Stimulated activated CD8-positive, alpha-beta memory T cell treated with anti-CD3 and anti-CD28 coated beads, Interleukin-15, amount 100 ng/mL, for 1 hour (primary cell): ENCODE measurements around the gene USP54.
"Not testable (repeated sequence)": the region's sequence is repeated elsewhere in the genome, so short reads cannot be mapped to it uniquely, and the experiment has no call there.

Experiments used
- DNase-seq: peaks from one replicate; pipeline ENCODE4 v3.0.0-alpha.2; 2020; ENCODE audit warnings: low read depth

USP54 gene, protein sequence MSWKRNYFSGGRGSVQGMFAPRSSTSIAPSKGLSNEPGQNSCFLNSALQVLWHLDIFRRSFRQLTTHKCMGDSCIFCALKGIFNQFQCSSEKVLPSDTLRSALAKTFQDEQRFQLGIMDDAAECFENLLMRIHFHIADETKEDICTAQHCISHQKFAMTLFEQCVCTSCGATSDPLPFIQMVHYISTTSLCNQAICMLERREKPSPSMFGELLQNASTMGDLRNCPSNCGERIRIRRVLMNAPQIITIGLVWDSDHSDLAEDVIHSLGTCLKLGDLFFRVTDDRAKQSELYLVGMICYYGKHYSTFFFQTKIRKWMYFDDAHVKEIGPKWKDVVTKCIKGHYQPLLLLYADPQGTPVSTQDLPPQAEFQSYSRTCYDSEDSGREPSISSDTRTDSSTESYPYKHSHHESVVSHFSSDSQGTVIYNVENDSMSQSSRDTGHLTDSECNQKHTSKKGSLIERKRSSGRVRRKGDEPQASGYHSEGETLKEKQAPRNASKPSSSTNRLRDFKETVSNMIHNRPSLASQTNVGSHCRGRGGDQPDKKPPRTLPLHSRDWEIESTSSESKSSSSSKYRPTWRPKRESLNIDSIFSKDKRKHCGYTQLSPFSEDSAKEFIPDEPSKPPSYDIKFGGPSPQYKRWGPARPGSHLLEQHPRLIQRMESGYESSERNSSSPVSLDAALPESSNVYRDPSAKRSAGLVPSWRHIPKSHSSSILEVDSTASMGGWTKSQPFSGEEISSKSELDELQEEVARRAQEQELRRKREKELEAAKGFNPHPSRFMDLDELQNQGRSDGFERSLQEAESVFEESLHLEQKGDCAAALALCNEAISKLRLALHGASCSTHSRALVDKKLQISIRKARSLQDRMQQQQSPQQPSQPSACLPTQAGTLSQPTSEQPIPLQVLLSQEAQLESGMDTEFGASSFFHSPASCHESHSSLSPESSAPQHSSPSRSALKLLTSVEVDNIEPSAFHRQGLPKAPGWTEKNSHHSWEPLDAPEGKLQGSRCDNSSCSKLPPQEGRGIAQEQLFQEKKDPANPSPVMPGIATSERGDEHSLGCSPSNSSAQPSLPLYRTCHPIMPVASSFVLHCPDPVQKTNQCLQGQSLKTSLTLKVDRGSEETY (N-terminal part only)

DNA sequence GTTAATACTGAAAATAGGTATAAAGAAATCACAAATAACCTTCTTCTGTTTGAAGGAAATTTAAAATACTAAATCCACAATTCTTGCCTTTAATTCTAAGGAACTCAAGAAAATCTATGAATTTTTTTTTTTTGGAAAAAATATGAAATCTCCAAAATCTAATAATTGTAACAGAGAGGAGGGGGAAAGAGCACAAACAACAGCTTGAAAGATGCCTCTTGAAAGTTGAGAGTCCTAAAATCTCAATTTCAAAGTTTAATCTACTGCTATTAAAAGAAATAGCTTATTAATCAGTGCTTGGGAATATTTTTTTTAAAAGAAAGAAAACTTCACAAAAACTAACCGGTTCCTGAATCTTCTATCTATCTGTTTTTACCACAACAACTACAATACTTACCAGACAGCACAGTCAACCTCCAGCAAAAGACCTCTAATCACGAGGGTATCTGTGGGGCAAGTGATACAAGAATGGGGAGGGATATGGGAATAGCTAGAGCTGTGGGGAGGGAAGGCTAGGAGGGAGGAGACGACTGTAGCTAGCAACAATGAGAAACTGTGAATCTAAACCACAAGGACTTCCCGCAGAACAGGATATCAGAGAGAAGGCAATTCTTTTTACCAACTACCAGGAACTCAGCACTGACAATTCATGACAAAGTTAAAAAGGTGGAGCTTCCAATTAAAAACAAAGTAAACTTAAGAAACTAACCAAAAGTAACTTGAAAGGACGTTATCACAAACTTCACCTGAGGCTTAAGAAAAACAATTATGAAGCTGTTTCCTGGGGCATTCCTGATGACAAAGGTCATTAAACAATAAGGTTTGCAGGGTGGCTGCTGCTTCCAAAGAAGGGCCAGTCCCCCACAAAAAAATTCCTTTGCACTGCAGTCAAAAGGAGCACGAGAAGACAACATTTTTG lies at the start of gene USP54:
TSS of gene USP54 (minus strand) at position 462 of the 919 bp plus-strand sequence. CDS start 15,684 bp downstream, outside the sequence.
- no peak for DNase-seq

DNA sequence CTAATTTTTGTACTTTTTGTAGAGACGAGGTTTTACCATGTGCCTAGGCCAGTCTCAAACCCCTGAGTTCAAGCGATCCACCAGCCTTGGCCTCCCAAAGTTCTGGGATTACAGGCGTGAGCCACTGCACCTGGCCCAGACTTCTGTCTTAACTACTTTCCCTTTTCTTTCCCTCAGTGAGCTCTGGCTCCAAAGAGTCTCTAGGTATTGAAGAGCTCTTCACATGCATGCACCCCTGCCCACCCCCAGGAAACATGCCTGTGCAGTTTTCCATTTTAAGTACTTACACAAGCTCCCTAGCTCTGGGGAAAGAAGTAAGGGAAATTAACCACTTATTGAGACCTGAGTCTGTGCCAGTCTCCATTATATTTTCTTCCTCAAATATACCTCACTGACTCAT lies 48.1 kb upstream of the USP54 start:
- no peak for DNase-seq

DNA sequence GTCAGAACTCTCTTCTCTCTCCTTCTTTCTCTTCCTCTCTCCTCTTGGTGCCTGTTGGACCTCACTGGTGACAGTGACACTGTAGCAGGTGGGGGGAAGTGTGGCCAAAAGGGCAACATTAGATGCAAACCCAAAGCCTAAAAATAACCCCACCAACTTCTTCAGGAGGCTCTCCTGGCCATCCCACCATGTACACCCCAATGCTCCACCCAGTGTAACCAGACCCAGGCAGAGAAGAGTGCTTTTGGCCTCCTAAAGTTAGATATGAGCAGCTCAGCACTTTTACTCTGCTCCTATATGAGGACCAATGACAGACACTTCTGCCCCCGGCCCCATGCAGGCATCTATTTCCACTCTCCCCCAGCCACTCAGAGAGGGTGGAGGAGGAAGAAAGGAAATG lies 44.6 kb upstream of the USP54 start:
- DNase-seq: no peak

DNA sequence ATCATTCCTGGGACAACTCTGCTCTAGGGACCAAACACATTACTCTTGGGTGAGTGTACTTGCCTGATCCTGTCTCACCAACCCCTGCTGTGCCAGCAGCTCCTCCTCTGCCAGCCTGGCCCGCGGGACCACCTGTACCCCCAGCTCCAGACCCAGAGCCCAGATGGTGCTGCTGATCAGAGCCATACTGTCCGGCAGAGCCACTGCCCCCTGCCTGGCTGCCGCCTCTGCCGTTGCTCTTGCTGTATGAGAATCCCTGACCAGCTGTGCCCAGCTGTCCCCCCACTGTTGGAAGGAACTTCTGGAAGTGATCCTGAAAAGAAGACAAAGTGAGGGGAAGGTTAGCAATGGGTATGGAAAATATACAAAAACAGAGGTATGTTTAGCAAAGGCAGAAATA lies 43.3 kb upstream of the USP54 start:
- no peak for DNase-seq

DNA sequence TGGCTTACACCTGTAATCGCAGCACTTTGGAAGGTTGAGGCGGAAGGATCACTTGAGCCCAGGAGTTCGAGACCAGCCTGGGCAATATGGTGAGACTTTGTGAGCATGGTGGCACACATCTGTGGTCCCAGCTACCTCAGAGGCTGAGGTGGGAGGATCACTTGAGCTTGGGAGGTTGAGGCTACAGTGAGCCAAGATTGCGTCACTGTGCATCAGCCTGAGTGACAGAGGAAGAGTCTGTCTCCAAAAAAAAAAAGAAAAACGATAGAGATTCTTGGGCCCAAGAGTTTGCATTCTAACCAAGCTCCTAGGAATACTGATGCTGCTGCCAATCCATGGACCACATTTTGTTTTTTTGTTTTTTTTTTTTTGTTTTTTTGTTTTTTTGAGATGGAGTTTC lies 38.0 kb upstream of the USP54 start:
- no peak for DNase-seq

DNA sequence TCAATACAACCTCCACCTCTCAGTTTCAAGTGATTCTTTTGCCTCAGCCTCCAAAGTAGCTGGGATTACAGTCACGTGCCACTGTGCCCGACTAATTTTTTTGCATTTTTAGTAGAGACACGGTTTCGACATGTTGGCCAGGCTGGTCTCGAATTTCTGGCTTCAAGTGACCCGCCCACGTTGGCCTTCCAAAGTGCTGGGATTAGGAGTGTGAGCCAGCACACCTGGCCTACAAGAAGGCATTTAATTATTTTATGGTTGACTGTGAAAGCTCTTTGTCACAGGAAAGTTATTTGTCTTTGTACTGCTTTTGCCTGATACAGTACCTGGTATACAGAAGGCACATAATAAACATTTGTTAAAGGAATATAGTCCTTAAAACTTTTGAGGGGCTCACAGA lies 37.3 kb upstream of the USP54 start:
- DNase-seq: no peak

DNA sequence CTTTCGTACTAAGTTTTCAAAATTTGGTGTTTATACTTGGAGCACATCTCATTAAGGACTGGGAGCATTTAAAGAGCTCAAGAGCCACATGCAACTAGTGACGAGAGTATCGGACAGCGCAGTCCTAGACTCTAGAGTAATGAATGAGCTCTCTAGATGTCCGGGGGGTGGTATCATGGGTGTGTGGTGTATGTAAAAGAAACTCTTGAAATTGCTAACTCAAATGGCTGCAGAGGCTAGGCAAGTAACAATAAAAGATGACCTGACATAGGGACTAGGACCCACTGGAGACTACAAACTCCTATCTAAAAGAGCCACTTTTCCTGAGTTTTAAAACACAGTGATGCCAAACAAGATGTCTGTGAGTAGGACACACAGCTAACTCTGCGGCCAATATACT lies 36.2 kb upstream of the USP54 start:
- DNase-seq: no peak

DNA sequence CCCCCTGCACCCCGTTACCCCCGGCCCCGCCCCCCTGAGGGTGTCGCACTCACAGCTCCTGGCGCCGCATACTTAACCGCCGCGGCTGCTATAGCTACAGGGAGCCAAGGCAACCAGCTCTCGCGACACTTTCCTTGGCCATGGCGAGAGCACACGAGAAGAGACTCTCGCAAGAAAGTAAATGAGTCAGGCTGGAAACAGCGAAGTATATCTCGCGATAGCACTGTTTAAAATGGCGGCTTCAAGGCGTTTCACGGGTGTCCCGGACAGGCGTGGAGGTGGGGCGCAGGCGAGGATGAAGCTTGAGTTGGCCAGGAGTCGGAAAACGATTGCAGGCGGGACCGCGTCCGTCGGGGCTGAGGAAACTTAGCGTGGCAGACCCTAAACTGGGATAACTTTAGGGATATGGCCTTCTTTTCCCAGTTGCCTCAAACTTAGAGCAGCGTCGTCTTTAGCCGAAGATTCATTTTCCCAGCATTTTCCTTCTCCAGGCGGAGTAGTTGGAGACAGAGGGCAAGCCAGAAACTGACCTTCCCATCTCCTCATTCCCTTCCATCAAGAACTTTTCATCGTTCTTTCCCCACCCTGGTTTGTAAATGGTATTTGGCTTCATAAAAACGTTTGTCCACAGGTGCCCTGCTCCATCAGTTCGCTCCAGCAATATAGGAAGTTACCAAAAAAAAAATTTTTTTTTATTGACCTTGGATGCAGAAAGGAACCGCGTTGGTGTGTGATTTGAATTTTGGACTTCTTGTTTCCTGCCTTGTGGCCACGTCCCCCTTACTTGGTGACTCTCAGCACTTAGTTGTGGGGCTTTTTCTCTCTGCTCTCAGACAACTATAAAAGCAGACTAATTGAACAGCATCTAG lies 35.0 kb upstream of the USP54 start:
- peak; percentile 89 for DNase-seq

DNA sequence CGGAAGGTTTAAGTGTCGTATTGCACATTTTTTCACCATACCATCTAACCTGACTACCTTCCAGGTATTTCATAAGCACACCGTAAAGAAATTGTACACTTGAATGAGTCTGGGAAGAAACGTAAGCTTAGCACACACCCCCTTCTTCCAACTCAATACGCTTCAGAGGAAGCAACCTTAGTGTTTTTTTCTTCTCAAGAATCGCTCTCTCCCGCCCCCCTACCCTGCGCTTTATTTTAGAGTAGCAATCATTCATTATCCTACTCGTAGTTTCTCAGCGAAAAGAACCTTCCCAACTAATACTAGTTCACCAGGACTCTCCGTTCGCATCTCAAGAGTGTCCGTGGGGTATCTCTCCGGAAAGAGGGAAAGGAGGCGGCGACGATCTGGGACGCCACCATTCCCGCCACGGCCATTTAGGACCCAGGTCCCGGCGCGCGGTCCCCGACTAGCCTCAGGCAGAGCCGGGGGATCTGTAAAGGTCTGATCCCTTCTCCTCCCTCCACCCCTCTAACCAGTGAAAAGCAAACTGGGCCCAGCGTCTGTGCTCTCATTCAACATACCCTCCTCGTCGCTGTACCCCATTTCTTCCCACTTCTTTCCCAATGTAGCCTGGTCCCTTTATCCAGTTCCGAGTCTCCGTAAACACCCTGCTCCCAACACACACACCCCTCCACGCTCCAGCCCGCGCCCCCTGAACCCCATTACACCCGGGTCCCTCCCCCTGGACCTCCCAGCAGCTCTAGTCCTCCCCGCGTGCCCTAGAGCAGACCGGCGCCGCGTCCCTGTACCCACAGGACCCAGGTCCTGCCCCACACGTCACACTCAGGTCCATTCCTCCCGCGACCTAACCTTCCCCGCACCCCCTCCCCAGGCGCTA lies 34.1 kb upstream of the USP54 start:
- DNase-seq: no peak

DNA sequence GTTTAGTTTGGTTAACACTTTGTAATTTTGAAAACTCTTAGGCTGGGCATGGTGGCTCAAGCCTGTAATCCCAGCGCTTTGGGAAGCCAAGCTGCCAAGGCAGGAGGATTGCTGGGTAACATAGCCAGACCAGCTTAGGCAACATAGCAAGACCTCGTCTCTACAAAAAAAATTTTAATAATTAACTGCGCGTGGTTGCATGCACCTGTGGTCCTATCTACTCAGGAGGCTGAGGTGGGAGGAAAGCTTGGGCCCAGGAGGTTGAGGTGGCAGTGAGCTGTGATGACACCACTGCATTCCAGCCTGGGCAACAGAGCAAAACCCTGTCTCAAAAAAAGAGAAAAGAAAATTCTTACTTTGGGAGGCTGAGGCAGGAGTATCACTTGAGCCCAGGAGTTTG lies 31.9 kb upstream of the USP54 start:
- no peak for DNase-seq

DNA sequence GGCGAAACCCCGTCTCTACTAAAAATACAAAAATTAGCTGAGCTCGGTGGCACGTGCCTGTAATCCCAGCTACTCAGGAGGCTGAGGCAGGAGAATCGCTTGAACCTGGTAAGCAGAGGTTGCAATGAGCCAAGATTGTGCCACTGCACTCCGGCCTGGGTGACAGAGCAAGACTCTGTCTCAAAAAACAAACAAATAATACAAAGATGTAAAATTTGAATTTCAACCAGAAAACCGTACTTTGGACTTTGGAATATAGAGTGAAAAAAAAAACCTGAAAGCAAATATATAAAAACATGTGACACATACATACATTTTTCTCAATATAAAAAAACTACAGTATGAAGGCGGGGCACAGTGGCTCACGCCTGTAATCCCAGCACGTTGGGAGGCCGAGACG lies 29.8 kb upstream of the USP54 start:
- not testable (repeated sequence) for DNase-seq

DNA sequence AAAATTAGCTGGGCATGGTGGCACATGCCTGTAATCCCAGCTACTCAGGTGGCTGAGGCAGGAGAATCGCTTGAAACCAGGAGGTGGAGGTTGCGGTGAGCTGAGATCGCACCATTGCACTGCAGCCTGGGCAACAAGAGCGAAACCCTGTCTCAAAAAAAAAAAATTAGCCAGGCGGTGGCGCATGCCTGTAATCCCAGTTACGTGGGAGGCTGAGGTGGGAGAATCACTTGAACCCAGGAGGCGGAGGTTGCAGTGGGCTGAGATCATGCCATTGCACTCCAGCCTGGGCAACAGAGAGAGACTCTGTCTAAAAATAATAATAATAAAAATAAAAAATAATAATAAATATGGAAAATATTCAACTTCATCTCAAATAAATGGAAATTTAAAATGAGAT lies 26.0 kb upstream of the USP54 start:
- not testable (repeated sequence) for DNase-seq

DNA sequence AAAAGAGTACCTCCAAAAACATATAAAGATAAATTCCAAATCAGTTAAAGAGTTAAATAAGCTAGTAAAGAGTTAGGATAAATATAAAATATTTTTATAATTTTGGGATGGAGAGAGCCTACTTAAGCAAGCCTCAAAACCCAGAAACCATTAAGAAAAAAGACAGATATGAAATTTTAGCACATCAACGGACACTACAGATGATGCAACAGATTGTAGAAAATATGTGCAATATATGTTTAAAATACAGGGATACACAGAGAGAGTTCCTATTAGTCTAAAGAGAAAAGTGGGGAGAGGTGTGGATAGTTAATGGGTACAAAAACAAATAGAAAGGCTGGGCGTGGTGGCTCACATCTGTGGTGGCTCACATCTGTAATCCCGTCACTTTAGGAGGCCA lies 23.6 kb upstream of the USP54 start:
- DNase-seq: no peak

DNA sequence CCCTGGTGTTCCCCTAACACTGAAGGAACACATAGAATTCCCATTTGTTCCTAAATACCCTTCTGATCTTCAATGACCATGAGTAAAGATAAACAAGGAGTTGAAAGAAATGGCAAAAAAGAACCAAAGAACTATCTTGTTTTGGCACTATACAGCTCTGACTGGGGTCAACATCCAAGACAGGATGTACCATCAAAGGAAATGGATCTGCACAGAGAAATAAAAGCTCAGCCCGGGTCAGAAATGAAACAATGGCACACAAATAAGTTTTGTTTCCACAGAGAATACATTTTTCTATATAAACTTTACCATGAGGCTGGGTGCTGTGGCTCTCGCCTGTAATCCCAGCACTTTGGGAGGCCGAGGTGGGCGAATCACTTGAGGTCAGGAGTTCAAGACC lies 18.0 kb upstream of the USP54 start:
- DNase-seq: no peak

DNA sequence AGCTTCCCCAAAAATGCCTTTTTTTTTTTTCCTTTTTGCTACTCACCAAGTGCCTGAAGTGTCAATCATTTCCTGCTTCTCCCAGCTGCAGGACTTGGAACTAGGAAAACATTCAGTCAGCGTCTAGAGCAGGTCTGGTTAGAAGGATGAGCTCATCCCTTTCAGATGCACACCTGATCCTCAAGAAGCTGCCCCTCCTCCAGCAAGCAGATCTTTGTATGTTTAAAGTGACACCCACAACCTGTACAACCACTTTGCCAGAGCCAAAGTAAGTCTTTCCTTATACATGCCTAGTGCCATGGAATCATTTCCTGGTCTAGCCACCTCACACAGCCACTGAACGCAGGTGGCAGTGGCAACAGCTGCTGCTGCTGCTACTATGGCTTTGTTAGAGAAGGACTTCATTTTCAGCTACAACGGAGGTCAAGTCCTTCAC lies 10.4 kb upstream of the USP54 start:
- DNase-seq: no peak

DNA sequence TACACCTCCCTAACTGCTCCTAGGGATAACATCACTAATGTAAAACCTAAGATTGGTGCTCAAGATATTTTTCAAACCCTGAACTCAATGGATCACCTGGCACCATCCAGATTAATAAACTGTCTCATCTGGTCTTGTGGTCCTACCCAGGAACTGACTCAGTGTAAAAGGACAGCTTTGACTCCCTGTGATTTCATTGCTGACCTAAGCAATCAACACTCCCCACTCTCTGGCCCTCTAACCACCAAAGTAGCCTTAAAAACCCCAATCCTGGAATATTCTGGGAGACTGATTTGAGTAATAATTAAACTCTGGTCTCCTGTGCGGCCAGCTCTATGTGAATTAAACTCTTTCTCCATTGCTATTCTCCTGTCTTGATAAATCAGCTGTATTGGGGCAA lies 6.2 kb upstream of the USP54 start:
- no peak for DNase-seq

DNA sequence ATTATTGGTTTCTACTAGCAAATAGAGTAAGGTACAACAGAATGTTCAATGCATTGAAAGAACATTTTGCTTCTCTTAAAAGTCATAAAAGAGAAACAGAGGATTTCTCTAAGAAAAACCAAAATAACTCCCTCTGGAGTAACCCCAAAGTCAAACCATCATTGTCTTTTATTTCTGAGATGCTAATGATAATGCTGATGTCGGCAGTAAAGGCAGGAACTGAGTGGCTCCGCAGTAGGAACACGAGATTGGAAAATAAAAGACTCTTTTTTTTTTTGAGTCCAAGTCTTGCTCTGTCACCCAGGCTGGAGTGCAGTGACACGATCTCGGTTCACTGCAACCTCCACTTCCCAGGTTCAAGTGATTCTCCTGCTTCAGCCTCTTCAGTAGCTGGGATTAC lies 2.7 kb upstream of the USP54 start:
- no peak for DNase-seq

DNA sequence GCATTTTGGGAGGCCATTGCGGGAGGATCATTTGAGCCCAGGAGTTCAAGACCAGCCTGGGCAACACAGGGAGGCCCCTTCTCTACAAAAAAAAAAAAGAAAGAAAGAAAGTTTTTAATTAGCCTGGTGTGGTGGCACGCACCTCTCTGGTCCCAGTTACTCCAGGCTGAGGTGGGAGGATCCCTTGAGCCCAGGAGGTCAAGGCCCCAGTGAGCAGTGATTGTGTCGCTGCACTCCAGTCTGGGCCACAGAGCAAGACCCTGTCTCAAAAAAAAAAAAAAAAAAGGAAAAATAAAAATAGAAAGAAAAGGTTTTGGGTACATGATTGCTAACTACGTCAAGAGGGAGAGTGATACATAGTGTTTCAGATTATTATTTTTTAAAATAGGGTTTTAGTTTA lies 2.0 kb upstream of the USP54 start:
- DNase-seq: no peak

DNA sequence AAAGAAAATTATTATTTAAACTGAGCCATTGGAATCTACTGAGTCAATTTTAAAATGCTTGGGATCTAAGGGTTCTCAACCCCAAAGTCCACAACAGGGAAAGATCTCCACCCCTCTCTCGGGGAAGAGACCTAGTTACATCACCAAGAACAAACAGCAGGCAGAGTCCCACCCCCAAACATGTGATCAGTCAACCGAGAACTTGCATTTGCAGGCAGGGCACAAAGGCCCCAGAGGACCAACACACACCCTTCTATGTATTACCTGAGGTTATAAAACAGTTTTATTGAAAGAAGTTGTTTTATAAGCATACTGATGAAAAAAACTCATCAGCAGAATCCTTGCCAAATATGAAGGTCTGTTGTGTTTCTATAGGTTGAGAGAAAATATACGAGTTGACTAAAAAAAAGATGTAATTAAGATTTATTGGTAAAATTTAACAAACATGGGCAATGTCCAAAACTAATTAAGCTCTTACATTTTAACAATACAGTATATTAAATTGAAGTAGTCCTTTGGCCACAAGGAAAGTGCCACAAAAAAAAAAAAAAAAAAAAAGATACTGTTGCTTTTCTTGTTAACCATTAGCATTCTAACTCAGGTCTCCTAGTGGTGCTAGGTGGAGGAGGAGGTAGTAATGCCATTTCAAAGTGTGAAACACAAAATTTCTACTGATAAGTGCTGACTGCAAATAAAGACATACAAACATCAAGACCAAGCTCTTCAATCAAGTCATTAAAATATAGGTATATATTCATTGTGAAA lies 975 bp upstream of the USP54 start:
- DNase-seq: no peak
